Measurements from ENCODE around the gene C2CD2.

DNA sequence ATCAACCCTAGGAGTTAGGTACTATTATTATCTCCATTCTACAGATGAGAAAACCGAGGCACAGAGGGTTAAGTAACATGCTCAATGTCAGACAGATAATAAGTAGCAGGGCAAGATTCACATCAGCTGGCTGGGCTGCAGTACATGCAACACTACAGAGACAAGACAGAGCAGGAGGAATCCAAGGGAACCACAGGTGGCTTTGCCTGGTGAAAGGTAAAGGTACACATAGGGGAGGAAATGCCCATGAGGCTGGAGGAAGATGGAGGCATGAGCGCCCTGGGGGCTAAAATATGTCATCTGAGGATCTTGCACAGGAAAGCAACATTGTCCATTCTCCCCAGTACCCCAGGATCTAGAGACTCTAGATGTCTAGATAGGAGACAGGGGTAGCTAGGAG is 48.0 kb upstream of the C2CD2 start:
- TF ChIP-seq CTCF (IDR thresholded peaks at IDR 0.05) (no peak), POLR2AphosphoS5 (IDR thresholded peaks at IDR 0.05) (no peak), POLR2A (IDR thresholded peaks at IDR 0.05) (no peak)
